GM12878 (cell line): ENCODE measurements around the gene BBS12.

Experiments used
- CTCF ChIP-seq, 3 experiments: IDR thresholded peaks in 2 of 3; conservative IDR thresholded peaks in 1 of 3; 2 replicates each; pipeline ENCODE4 v1.5.1; 2011; ENCODE audit warnings: low read depth in 3 of 3, low read length in 3 of 3, mild to moderate bottlenecking in 3 of 3, control low read depth in 2 of 3, moderate library complexity in 2 of 3, inconsistent platforms in 1 of 3, mixed read lengths in 1 of 3; ENCODE audit not compliant: control insufficient read depth in 2 of 3, insufficient read depth in 1 of 3; ENCODE audit errors: extremely low read depth in 1 of 3
- E2F4 ChIP-seq: IDR thresholded peaks from 2 replicates; pipeline ENCODE4 v1.6.1; 2012; ENCODE audit warnings: low read depth, low read length, improper control_type of control experiment
- EGR1 ChIP-seq, 2 experiments: IDR thresholded peaks; 1 replicate in 1 of 2; 2 replicates in 1 of 2; pipeline ENCODE4 v1.6.1; 2011 to 2012; ENCODE audit warnings: low read depth in 2 of 2, low read length in 2 of 2, borderline replicate concordance in 1 of 2, mild to moderate bottlenecking in 1 of 2, moderate library complexity in 1 of 2
- ETV6 ChIP-seq, 2 experiments: fragments of 450-650 bp in 1 of 2; IDR thresholded peaks in 1 of 2; conservative IDR thresholded peaks in 1 of 2; 2 replicates each; pipeline ENCODE4 v1.6.1; 2014; ENCODE audit warnings: antibody characterized with exemption in 1 of 2, borderline replicate concordance in 1 of 2, low read depth in 1 of 2, mild to moderate bottlenecking in 1 of 2, moderate library complexity in 1 of 2
- FOXK2 ChIP-seq: fragments of 450-650 bp; IDR thresholded peaks from 2 replicates; pipeline ENCODE4 v1.6.1; 2017; ENCODE audit warnings: mild to moderate bottlenecking, moderate library complexity
- POLR2A ChIP-seq: IDR thresholded peaks from 2 replicates; pipeline ENCODE4 v1.6.1; 2011; ENCODE audit warnings: low read depth, mild to moderate bottlenecking, low read length
- SKIL ChIP-seq: fragments of 450-650 bp; IDR thresholded peaks from 2 replicates; pipeline ENCODE4 v1.6.1; 2017; ENCODE audit warnings: mild to moderate bottlenecking, low read depth, inconsistent platforms; ENCODE audit not compliant: poor library complexity, severe bottlenecking
- ZNF274 ChIP-seq: IDR thresholded peaks from one replicate; pipeline ENCODE4 v1.8.0; 2011; ENCODE audit not compliant: insufficient read length, insufficient read depth

- no peak for TF ChIP-seq ETV6 (conservative IDR thresholded peaks at IDR 0.05 in 1 of 2, IDR thresholded peaks at IDR 0.05 in 1 of 2; ENCODE audit: borderline replicate concordance in 1 of 2, low read depth in 1 of 2)
- TF ChIP-seq CTCF (IDR thresholded peaks at IDR 0.05 in 2 of 3, conservative IDR thresholded peaks at IDR 0.05 in 1 of 3; ENCODE audit: control insufficient read depth in 2 of 3, extremely low read depth in 1 of 3, insufficient read depth in 1 of 3, low read depth in 3 of 3, low read length in 3 of 3) = no peak
- no peak for TF ChIP-seq SKIL
- TF ChIP-seq ZNF274 = no peak
- no peak for TF ChIP-seq EGR1 (IDR thresholded peaks at IDR 0.05; ENCODE audit: borderline replicate concordance in 1 of 2, low read depth in 2 of 2, low read length in 2 of 2)
- TF ChIP-seq FOXK2 = no peak
- no peak for TF ChIP-seq E2F4
- TF ChIP-seq POLR2A = no peak
Measured at GRCh38 chr4:122762520-122762919, 30.0 kb downstream of the BBS12 start.
